SU-DHL-6 (cell line): ENCODE data around the gene FSIP1.

Experiments used
- CTCF ChIP-seq: fragments of 200-600 bp; sonication (generic); IDR thresholded peaks from one replicate; pipeline ENCODE4 v1.5.1; 2017; ENCODE audit warnings: antibody characterized with exemption, mild to moderate bottlenecking, low read length, moderate library complexity; ENCODE audit not compliant: insufficient read depth, poor library complexity, severe bottlenecking
- EZH2phosphoT487 ChIP-seq: fragments of 200-600 bp; sonication (generic), shearing (Covaris generic); conservative IDR thresholded peaks from 2 replicates; pipeline ENCODE4 v1.6.1; 2018; ENCODE audit warnings: mild to moderate bottlenecking, antibody characterized with exemption, low read length, moderate library complexity, mixed read lengths

GRCh38 chr15:39663704-39664250 is 118.9 kb downstream of the FSIP1 start:
- TF ChIP-seq CTCF, result no peak
- no peak for TF ChIP-seq EZH2phosphoT487
